ENCODE measurements around the gene IRS1. TPM values are rescaled to one million over a fixed set of nuclear protein-coding genes. Genes with fewer than 3 reads are reported as not detected.
"Not testable (repeated sequence)": the region's sequence is repeated elsewhere in the genome, so short reads cannot be mapped to it uniquely, and the experiment has no call there.

IRS1 gene
- total and polyA plus RNA-seq, 2 donors, result 26.8 to 28.5 TPM

GRCh38 chr2:226835420-226835795 lies 35.8 kb upstream of the IRS1 start:
- no peaks in the 10 kb centered on the region for H3K4me1 ChIP-seq (ENCODE audit: insufficient read depth)
- no peaks in the 10 kb centered on the region for H3K36me3 ChIP-seq (ENCODE audit: insufficient read depth)
- no peak overlapping the region for H3K27ac ChIP-seq (ENCODE audit: low read depth)
- 3% methylated on average over 26 of the region's 26 CpGs for WGBS
- DNase-seq (ENCODE audit: extremely low spot score), result peak; percentile 3
- H3K4me3 ChIP-seq (ENCODE audit: low read depth, low read length), result peak overlapping the region; percentile 59

- H3K4me1 ChIP-seq (ENCODE audit: insufficient read depth); H3K36me3 ChIP-seq (ENCODE audit: insufficient read depth); DNase-seq (ENCODE audit: extremely low spot score); H3K27ac ChIP-seq (ENCODE audit: low read depth); H3K4me3 ChIP-seq (ENCODE audit: low read depth, low read length): not testable (repeated sequence)
- 95% methylated on average over 18 of the region's 18 CpGs for WGBS
These were observed 35.3 kb upstream of the IRS1 start for GRCh38 chr2:226834880-226835279.

GRCh38 chr2:226832061-226832460 lies 32.4 kb upstream of the IRS1 start:
- no peak overlapping the region for H3K27ac ChIP-seq (ENCODE audit: low read depth)
- H3K36me3 ChIP-seq (ENCODE audit: insufficient read depth), result no peaks in the 10 kb centered on the region
- DNase-seq (ENCODE audit: extremely low spot score), result no peak
- WGBS, result 94% methylated on average over 1 of the region's 1 CpG
- H3K4me1 ChIP-seq (ENCODE audit: insufficient read depth), result no peaks in the 10 kb centered on the region
- no peak overlapping the region for H3K4me3 ChIP-seq (ENCODE audit: low read depth, low read length)

- Histone ChIP-seq H3K4me3 (ENCODE audit: low read depth, low read length) (no peak overlapping the region), H3K27ac (ENCODE audit: low read depth) (no peak overlapping the region), H3K36me3 (ENCODE audit: insufficient read depth) (no peaks in the 10 kb centered on the region), H3K4me1 (ENCODE audit: insufficient read depth) (no peaks in the 10 kb centered on the region)
- DNase-seq (ENCODE audit: extremely low spot score), result no peak
- WGBS, result 74% methylated on average over 4 of the region's 4 CpGs
These were observed 31.6 kb upstream of the IRS1 start for GRCh38 chr2:226831266-226831665.

- WGBS, result 79% methylated on average over 8 of the region's 8 CpGs
These were observed 30.4 kb upstream of the IRS1 start for GRCh38 chr2:226829721-226830631.

GRCh38 chr2:226828191-226828590 lies 28.6 kb upstream of the IRS1 start:
- Histone ChIP-seq H3K36me3 (ENCODE audit: insufficient read depth) (no peaks in the 10 kb centered on the region), H3K4me1 (ENCODE audit: insufficient read depth) (no peaks in the 10 kb centered on the region), H3K27ac (ENCODE audit: low read depth) (no peak overlapping the region), H3K4me3 (ENCODE audit: low read depth, low read length) (no peak overlapping the region)
- no peak for DNase-seq (ENCODE audit: extremely low spot score)
- WGBS, result 66% methylated on average over 2 of the region's 2 CpGs

More at GRCh38 chr2:226829721-226830631, 30.4 kb upstream of the IRS1 start:
- Histone ChIP-seq H3K27ac (ENCODE audit: low read depth) (no peak overlapping the region), H3K36me3 (ENCODE audit: insufficient read depth) (no peaks in the 10 kb centered on the region), H3K4me1 (ENCODE audit: insufficient read depth) (no peaks in the 10 kb centered on the region), H3K4me3 (ENCODE audit: low read depth, low read length) (no peak overlapping the region)
- DNase-seq (ENCODE audit: extremely low spot score), result no peak

GRCh38 chr2:226825056-226825455 lies 25.4 kb upstream of the IRS1 start:
- WGBS, result 69% methylated on average over 2 of the region's 2 CpGs

GRCh38 chr2:226818930-226819329 lies 19.3 kb upstream of the IRS1 start:
- no peak for DNase-seq (ENCODE audit: extremely low spot score)
- Histone ChIP-seq H3K36me3 (ENCODE audit: insufficient read depth) (no peaks in the 10 kb centered on the region), H3K4me1 (ENCODE audit: insufficient read depth) (no peaks in the 10 kb centered on the region), H3K27ac (ENCODE audit: low read depth) (no peak overlapping the region), H3K4me3 (ENCODE audit: low read depth, low read length) (no peak overlapping the region)
- 61% methylated on average over 3 of the region's 3 CpGs for WGBS

More at GRCh38 chr2:226825056-226825455, 25.4 kb upstream of the IRS1 start:
- DNase-seq (ENCODE audit: extremely low spot score), result no peak
- Histone ChIP-seq H3K4me1 (ENCODE audit: insufficient read depth) (no peaks in the 10 kb centered on the region), H3K36me3 (ENCODE audit: insufficient read depth) (no peaks in the 10 kb centered on the region), H3K27ac (ENCODE audit: low read depth) (no peak overlapping the region), H3K4me3 (ENCODE audit: low read depth, low read length) (no peak overlapping the region)

- Histone ChIP-seq H3K4me3 (ENCODE audit: low read depth, low read length) (no peak overlapping the region), H3K27ac (ENCODE audit: low read depth) (no peak overlapping the region), H3K4me1 (ENCODE audit: insufficient read depth) (no peaks in the 10 kb centered on the region), H3K36me3 (ENCODE audit: insufficient read depth) (no peaks in the 10 kb centered on the region)
- DNase-seq (ENCODE audit: extremely low spot score), result no peak
- WGBS, result 95% methylated on average over 1 of the region's 1 CpG
These were observed 13.6 kb upstream of the IRS1 start for GRCh38 chr2:226813148-226813701.

GRCh38 chr2:226803410-226803809 lies 3.8 kb upstream of the IRS1 start:
- Histone ChIP-seq H3K4me3 (ENCODE audit: low read depth, low read length) (no peak overlapping the region), H3K4me1 (ENCODE audit: insufficient read depth) (no peaks in the 10 kb centered on the region), H3K27ac (ENCODE audit: low read depth) (no peak overlapping the region), H3K36me3 (ENCODE audit: insufficient read depth) (no peaks in the 10 kb centered on the region)
- WGBS, result 82% methylated on average over 1 of the region's 1 CpG
- DNase-seq (ENCODE audit: extremely low spot score), result no peak

- Histone ChIP-seq H3K4me3 (ENCODE audit: low read depth, low read length) (no peak overlapping the region), H3K4me1 (ENCODE audit: insufficient read depth) (no peaks in the 10 kb centered on the region), H3K36me3 (ENCODE audit: insufficient read depth) (no peaks in the 10 kb centered on the region), H3K27ac (ENCODE audit: low read depth) (no peak overlapping the region)
- DNase-seq (ENCODE audit: extremely low spot score), result peak; percentile 48
- WGBS, result under 1% methylated on average over 4 of the region's 4 CpGs
These were observed 3.0 kb upstream of the IRS1 start for GRCh38 chr2:226802573-226802972.

GRCh38 chr2:226800941-226801784 lies 1.5 kb upstream of the IRS1 start:
- 7% methylated on average over 33 of the region's 33 CpGs for WGBS
- H3K27ac ChIP-seq (ENCODE audit: low read depth), result peak overlapping the region; percentile 58
- H3K36me3 ChIP-seq (ENCODE audit: insufficient read depth), result peaks cover 3% of the 10 kb centered on the region
- no peaks in the 10 kb centered on the region for H3K4me1 ChIP-seq (ENCODE audit: insufficient read depth)
- peak overlapping the region; percentile 29 for H3K4me3 ChIP-seq (ENCODE audit: low read depth, low read length)
- DNase-seq (ENCODE audit: extremely low spot score), result peak; percentile 77

GRCh38 chr2:226799976-226800940 lies 638 bp upstream of the IRS1 start:
- H3K36me3 ChIP-seq (ENCODE audit: insufficient read depth), result peaks cover 4% of the 10 kb centered on the region
- H3K27ac ChIP-seq (ENCODE audit: low read depth), result peak overlapping the region; percentile 85
- DNase-seq (ENCODE audit: extremely low spot score), result no peak
- no peaks in the 10 kb centered on the region for H3K4me1 ChIP-seq (ENCODE audit: insufficient read depth)
- peak overlapping the region; percentile 81 for H3K4me3 ChIP-seq (ENCODE audit: low read depth, low read length)
- WGBS, result 4% methylated on average over 39 of the region's 39 CpGs

Measured in urinary bladder (tissue), 4 donors.